A549 treated with ZK216348 at 1 μM for 4 hours (cell line): ENCODE measurements around the gene KRTAP10-6. TPM values are rescaled to one million over a fixed set of nuclear protein-coding genes. Genes with fewer than 3 reads are reported as not detected.

Experiments used
- total RNA-seq: library from RNA; stranded (reverse); fragments of 200-300 nt; extraction: Qiagen RNA extraction; gene quantifications from 5 replicates; pipeline ENCODE4 v1.2.3, GENCODE V29; 2022; ENCODE audit warnings: low read depth

Gene KRTAP10-6
- total RNA-seq, result not detected in 5 replicates

GRCh38 chr21:44592446-44593311, at the start of gene KRTAP10-6:
KRTAP10-6 (minus strand) TSS chr21:44592505; CDS start chr21:44592484, 21 bp downstream.

GRCh38 chr21:44637018-44637850, 44.9 kb upstream of the KRTAP10-6 start, which contains the start of gene KRTAP10-10:
KRTAP10-10 (plus strand) TSS chr21:44637356; CDS start chr21:44637418, 62 bp downstream.

GRCh38 chr21:44626673-44627143, 34.4 kb upstream of the KRTAP10-6 start, which contains the start of gene KRTAP10-9:
KRTAP10-9 (plus strand) TSS chr21:44627093; CDS start chr21:44627172, 79 bp downstream.

GRCh38 chr21:44612029-44612486, 19.8 kb upstream of the KRTAP10-6 start, which contains the start of gene KRTAP10-8:
KRTAP10-8 (plus strand) TSS chr21:44612079; CDS start chr21:44612101, 22 bp downstream.

GRCh38 chr21:44600118-44600978, 8.0 kb upstream of the KRTAP10-6 start, which contains the start of gene KRTAP10-7:
KRTAP10-7 (plus strand) TSS chr21:44600597; CDS start chr21:44600622, 25 bp downstream.

GRCh38 chr21:44580231-44580821, 12.0 kb downstream of the KRTAP10-6 start, which contains the start of gene KRTAP10-5:
KRTAP10-5 (minus strand) TSS chr21:44580604; CDS start chr21:44580578, 26 bp downstream.

GRCh38 chr21:44573630-44574456, 18.5 kb downstream of the KRTAP10-6 start, which contains the start of gene KRTAP10-4:
KRTAP10-4 (plus strand) TSS chr21:44573729; CDS start chr21:44573759, 30 bp downstream.

GRCh38 chr21:44558695-44559094, 33.6 kb downstream of the KRTAP10-6 start, which contains the start of gene KRTAP10-3:
KRTAP10-3 (minus strand) TSS chr21:44558795; CDS start chr21:44558715, 80 bp downstream.

GRCh38 chr21:44551340-44551961, 40.9 kb downstream of the KRTAP10-6 start, which contains the start of gene KRTAP10-2:
KRTAP10-2 (minus strand) TSS chr21:44551505; CDS start chr21:44551458, 47 bp downstream.

Other genes with a start within 250 kb of the KRTAP10-6 start
- gene TRPM2, start 238.9 kb downstream of the KRTAP10-6 start, total RNA-seq, result 4.8 to 9.0 TPM (median 8.0 TPM) in 5 replicates
- 0.95 to 2.4 TPM (median 1.9 TPM) in 5 replicates for gene LRRC3, start 137.0 kb downstream of the KRTAP10-6 start, total RNA-seq
- not detected in 5 replicates for gene KRTAP10-1, start 52.3 kb downstream of the KRTAP10-6 start, total RNA-seq
- gene KRTAP10-2, start 41.0 kb downstream of the KRTAP10-6 start, total RNA-seq, result not detected in 5 replicates
- gene KRTAP10-3, start 33.7 kb downstream of the KRTAP10-6 start, total RNA-seq, result not detected in 5 replicates
- gene KRTAP10-4, start 18.8 kb downstream of the KRTAP10-6 start, total RNA-seq, result not detected in 5 replicates
- gene KRTAP10-5, start 11.9 kb downstream of the KRTAP10-6 start, total RNA-seq, result not detected in 5 replicates
- not detected in 5 replicates for gene KRTAP10-7, start 8.1 kb upstream of the KRTAP10-6 start, total RNA-seq
- not detected in 5 replicates for gene KRTAP10-8, start 19.6 kb upstream of the KRTAP10-6 start, total RNA-seq
- not detected in 5 replicates for gene KRTAP10-9, start 34.6 kb upstream of the KRTAP10-6 start, total RNA-seq
- not detected in 5 replicates for gene KRTAP10-10, start 44.9 kb upstream of the KRTAP10-6 start, total RNA-seq
- gene KRTAP10-11, start 53.9 kb upstream of the KRTAP10-6 start, total RNA-seq, result not detected in 5 replicates
- gene KRTAP12-4, start 62.2 kb upstream of the KRTAP10-6 start, total RNA-seq, result not detected in 5 replicates
- gene KRTAP12-3, start 65.4 kb upstream of the KRTAP10-6 start, total RNA-seq, result not detected in 5 replicates
- gene KRTAP12-2, start 74.4 kb upstream of the KRTAP10-6 start, total RNA-seq, result not detected in 5 replicates
- gene KRTAP12-1, start 89.7 kb upstream of the KRTAP10-6 start, total RNA-seq, result not detected in 5 replicates
- gene KRTAP10-12, start 104.7 kb upstream of the KRTAP10-6 start, total RNA-seq, result not detected in 5 replicates
- not detected in 5 replicates for gene TSPEAR, start 119.1 kb upstream of the KRTAP10-6 start, total RNA-seq
- gene UBE2G2, start 209.3 kb upstream of the KRTAP10-6 start, total RNA-seq, result 27.7 to 38.3 TPM (median 35.9 TPM) in 5 replicates
- 47.7 to 70.0 TPM (median 65.5 TPM) in 5 replicates for gene SUMO3, start 225.6 kb upstream of the KRTAP10-6 start, total RNA-seq